ENCODE data around the gene LAMA3.

The LAMA3 gene

DNA sequence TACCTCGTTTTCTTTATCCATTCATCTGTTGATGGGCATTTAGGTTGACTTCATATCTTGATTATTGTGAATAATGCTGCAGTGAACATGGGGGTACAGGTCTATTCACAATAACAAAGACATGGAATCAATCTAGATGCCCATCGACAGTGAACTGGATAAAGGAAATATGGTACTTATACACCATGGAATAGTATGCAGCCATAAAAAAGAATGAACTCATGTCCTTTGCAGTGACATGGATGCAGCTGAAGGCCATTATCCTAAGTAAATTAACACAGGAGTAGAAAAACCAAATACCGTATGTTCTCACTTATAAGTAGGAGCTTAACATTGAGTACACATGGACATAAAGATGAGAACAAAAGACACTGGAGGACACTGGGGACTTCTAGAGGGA, 111.6 kb downstream of the LAMA3 start:
- Mint-ChIP-seq H3K27ac (no peak overlapping the region), H3K36me3 (ENCODE audit: low read depth) (no peaks in the 10 kb centered on the region), H3K9me3 (no peaks in the 10 kb centered on the region), H3K4me3 (no peak overlapping the region), H3K27me3 (ENCODE audit: low read depth, poor library complexity) (peaks cover 14% of the 10 kb centered on the region), H3K4me1 (no peaks in the 10 kb centered on the region)
- TF ChIP-seq, protein P1, sequence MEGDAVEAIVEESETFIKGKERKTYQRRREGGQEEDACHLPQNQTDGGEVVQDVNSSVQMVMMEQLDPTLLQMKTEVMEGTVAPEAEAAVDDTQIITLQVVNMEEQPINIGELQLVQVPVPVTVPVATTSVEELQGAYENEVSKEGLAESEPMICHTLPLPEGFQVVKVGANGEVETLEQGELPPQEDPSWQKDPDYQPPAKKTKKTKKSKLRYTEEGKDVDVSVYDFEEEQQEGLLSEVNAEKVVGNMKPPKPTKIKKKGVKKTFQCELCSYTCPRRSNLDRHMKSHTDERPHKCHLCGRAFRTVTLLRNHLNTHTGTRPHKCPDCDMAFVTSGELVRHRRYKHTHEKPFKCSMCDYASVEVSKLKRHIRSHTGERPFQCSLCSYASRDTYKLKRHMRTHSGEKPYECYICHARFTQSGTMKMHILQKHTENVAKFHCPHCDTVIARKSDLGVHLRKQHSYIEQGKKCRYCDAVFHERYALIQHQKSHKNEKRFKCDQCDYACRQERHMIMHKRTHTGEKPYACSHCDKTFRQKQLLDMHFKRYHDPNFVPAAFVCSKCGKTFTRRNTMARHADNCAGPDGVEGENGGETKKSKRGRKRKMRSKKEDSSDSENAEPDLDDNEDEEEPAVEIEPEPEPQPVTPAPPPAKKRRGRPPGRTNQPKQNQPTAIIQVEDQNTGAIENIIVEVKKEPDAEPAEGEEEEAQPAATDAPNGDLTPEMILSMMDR (IDR thresholded peaks at IDR 0.05), result no peak
- no peak for DNase-seq

DNA sequence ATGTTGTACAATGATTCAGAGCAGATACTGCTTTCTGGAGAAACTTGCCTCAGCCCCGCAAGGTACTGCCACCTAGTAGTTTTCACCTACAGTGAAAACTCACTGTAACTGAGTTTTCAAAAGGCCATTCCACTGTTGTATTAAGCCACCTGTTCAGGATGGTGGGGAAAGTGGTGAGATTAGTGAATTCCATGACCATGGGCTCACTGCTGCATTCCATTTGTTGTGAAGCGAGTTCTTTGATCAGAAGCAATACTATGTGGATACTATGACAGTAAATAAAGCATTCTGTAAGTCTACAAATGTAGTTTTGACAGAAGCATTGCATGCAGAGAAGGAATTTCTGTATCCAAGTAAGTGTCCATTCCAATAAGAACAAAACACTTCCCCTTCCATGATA, 113.6 kb downstream of the LAMA3 start:
- TF ChIP-seq, protein P1 (IDR thresholded peaks at IDR 0.05), result no peak
- Mint-ChIP-seq H3K27me3 (ENCODE audit: low read depth, poor library complexity) (peaks cover 14% of the 10 kb centered on the region), H3K36me3 (ENCODE audit: low read depth) (no peaks in the 10 kb centered on the region), H3K9me3 (no peaks in the 10 kb centered on the region), H3K4me3 (no peak overlapping the region), H3K27ac (no peak overlapping the region), H3K4me1 (no peaks in the 10 kb centered on the region)
- DNase-seq, result no peak

DNA sequence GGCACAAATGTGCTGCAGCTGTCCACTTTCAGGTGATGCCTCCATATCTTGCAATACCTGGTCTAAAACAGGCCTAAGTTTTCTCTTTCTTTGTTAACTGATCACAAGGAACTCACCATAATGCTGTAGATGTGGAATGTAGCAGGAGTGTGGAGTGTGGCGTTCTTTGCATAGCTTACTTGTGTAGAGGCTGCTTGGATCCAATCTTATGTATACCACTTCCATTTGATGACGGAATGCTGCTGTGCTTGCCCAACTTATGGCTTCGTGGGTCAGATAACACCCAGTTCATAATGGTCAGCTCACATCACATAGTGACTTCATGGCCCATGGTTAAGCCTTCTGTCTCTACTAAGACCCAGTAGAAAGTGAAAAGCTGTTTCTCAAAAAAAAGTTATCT, 114.5 kb downstream of the LAMA3 start:
- H3K27ac Mint-ChIP-seq, result no peak overlapping the region
- TF ChIP-seq, protein P1 (IDR thresholded peaks at IDR 0.05), result no peak
- no peaks in the 10 kb centered on the region for H3K36me3 Mint-ChIP-seq (ENCODE audit: low read depth)
- no peak overlapping the region for H3K4me3 Mint-ChIP-seq
- no peak for DNase-seq
- no peaks in the 10 kb centered on the region for H3K9me3 Mint-ChIP-seq
- no peaks in the 10 kb centered on the region for H3K4me1 Mint-ChIP-seq
- H3K27me3 Mint-ChIP-seq (ENCODE audit: low read depth, poor library complexity), result peaks cover 14% of the 10 kb centered on the region

DNA sequence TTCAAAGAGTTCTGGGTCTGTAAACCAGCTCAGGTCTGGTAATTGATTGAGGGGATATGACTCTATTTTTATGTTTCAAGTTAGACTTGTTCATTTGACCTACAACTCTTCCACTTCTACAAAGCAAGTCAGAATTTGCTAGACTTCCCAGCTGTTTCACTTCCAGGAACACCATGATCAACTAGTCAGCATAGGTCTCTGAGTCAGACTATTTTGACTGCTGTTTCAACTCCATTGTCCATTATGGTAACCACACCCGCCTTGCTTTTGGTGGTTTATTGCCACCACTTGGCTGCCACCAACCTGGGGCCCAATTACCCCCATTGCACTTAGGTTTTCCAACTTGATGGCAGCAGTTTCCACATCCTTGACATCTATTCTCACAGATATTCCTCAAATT, 116.6 kb downstream of the LAMA3 start:
- H3K27me3 Mint-ChIP-seq (ENCODE audit: low read depth, poor library complexity), result peaks cover 22% of the 10 kb centered on the region

DNA sequence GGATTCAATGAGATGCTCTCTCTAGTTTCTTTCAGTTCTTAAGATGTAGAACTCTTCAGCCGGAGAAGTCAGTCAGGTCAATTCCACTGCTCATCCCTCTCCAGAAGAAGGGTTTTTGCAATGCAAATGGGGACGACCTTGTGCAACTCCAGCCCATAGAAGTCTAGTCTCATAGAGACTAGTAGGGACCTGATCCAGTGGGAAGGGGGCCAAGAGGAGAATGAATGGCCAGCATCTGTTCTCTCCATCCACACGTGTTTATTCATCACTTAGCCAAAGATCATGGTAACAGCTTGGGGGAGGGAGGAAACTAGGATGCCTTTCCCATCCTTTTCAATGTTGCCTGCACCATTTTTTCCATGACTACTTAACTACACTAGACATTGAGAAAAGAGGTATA, 120.2 kb downstream of the LAMA3 start:
- H3K4me3 Mint-ChIP-seq, result no peak overlapping the region
- peaks cover 13% of the 10 kb centered on the region for H3K27me3 Mint-ChIP-seq (ENCODE audit: low read depth, poor library complexity)
- H3K36me3 Mint-ChIP-seq (ENCODE audit: low read depth), result no peaks in the 10 kb centered on the region
- H3K4me1 Mint-ChIP-seq, result no peaks in the 10 kb centered on the region
- no peak overlapping the region for H3K27ac Mint-ChIP-seq
- no peak for DNase-seq
- TF ChIP-seq, protein P1 (IDR thresholded peaks at IDR 0.05), result no peak
- H3K9me3 Mint-ChIP-seq, result no peaks in the 10 kb centered on the region

More for the DNA sequence above, 116.6 kb downstream of the LAMA3 start:
- H3K4me1 Mint-ChIP-seq, result no peaks in the 10 kb centered on the region
- DNase-seq, result no peak
- TF ChIP-seq, protein P1 (IDR thresholded peaks at IDR 0.05), result no peak
- H3K4me3 Mint-ChIP-seq, result no peak overlapping the region
- no peaks in the 10 kb centered on the region for H3K9me3 Mint-ChIP-seq
- no peaks in the 10 kb centered on the region for H3K36me3 Mint-ChIP-seq (ENCODE audit: low read depth)
- H3K27ac Mint-ChIP-seq, result no peak overlapping the region

DNA sequence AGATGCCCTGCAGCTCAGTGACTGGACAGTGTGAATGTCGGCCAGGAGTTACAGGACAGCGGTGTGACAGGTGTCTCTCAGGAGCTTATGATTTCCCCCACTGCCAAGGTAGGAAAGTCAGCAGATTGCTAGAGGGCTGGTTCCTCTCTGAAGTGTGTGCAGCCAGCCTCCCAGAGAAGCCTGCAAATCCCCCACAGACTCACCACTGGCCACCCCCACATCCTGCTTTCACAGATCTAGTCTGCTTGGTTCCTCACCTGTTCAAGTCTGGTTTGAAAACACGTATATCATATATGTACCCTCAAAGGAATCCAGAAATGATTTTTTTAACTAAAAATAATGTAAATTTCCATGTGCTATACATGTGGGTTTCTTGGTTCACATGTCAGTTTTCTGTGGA, 121.1 kb downstream of the LAMA3 start:
- no peak for DNase-seq
- Mint-ChIP-seq H3K27me3 (ENCODE audit: low read depth, poor library complexity) (peaks cover 10% of the 10 kb centered on the region), H3K4me3 (no peak overlapping the region), H3K4me1 (no peaks in the 10 kb centered on the region), H3K36me3 (ENCODE audit: low read depth) (no peaks in the 10 kb centered on the region), H3K27ac (no peak overlapping the region), H3K9me3 (no peaks in the 10 kb centered on the region)
- TF ChIP-seq, protein P1 (IDR thresholded peaks at IDR 0.05), result no peak
